SW 1271 (cell line): Measurements from ENCODE around the gene LPIN2.
A peak's percentile ranks its signal among the peaks of the same experiment; 100 is the strongest.
"Not testable (repeated sequence)": the region's sequence is repeated elsewhere in the genome, so short reads cannot be mapped to it uniquely, and the experiment has no call there.

Source experiments
- DNase-seq, 2 experiments: peaks; one replicate each; lab custom pipeline; 2025; lab: John Stamatoyannopoulos, UW

LPIN2 gene

GRCh38 chr18:3007491-3007890, 5.5 kb downstream of the LPIN2 start:
- no peak for DNase-seq

- DNase-seq, result no peak
These were observed 7.5 kb downstream of the LPIN2 start for GRCh38 chr18:3005462-3005861.

DNA sequence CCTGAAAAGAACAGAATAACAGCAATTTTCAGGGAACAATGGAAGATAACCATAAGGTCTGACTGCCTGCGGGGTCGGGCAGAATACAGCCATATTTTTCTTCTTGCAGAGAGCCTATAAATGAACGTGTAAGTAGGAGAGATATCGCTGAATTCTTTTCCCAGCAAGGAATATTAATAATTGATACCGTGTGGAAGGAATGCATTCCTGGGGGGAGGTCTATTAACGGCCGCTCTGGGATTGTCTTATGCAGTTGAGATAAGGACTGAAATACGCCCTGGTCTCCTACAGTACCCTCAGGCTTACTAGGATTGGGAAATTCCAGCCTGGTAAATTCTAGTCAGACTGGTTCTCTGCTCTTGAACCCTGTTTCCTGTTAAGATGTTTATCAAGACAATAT, 9.2 kb downstream of the LPIN2 start:
- DNase-seq, result not testable (repeated sequence)

- DNase-seq, result no peak
These were observed 10.2 kb downstream of the LPIN2 start for GRCh38 chr18:3002732-3003131.

GRCh38 chr18:2998644-2999043, 14.3 kb downstream of the LPIN2 start:
- DNase-seq, result no peak

DNA sequence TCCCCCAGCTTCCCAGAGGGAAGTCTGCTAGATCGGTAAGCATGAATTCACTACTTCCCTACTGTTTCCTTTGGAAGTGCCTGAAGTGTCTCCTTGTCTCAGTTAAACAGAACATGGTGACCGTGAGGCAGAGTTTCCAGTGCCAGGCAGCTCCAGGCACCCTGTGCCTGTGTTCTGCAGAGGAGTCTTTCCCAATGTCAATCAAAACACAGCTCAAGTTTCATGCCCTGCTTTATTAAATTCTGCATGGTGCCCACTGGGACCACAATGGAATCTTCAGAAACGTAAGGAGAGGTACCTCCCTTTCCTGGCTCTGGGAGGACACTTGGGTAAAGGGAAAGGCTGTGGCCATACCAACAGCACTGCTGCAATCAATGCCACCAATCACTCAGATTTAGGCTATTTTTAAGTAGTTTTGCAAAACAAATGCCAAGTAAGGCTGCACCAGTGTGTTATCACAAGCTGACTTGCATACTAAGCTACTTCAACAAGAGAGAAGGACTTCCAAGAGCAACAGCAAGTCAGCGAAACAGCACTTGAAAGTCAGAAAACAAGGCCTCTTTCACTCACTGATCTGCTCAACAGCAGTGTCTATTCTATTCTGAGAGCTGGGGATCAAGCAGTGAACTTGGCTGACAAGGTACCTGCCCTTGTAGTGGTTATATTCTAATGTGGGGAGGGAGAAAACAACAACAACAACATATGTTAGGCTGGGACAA, 14.9 kb downstream of the LPIN2 start:
- no peak for DNase-seq

GRCh38 chr18:2997429-2997828, 15.5 kb downstream of the LPIN2 start:
- no peak for DNase-seq

DNA sequence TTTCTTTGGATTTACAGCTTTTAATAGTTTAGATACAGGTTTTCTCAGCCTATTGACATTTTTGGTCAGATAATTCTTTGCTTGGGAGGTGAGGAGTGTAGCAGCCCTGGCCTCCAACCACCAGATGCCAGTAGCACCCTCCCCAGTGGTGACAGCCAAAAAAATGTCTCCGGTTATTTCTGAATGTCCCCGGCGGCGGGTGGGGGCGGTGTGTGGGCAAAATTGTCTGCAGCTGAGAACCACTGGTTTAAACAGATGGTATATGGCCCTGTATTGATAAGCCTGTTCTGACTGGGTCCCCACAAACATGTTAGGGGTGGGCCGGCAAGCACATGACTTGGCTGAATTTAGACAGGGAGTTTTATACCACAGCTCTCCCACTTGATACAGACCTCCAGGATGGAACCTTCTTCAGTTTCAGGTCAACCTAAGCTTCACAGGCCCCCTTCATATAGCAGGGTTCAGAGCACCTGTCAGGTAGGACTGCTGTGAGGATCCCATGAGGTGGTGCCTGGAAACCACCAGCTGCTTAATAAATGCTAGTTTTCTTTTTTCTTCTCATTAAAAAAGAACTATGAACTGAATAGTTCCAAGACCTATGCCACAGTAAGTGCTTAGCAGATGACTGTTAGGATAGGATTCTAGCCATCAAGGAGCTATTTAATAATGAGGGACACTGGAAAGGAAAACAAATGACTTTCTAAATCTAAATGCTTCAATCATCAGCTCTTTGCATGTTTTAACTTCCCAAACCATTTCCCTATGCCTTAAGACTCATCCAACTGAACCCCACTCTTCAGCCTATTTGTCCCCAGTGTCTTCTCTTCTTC, 18.1 kb downstream of the LPIN2 start:
- DNase-seq, result no peak

- no peak for DNase-seq
These were observed 18.8 kb downstream of the LPIN2 start for GRCh38 chr18:2994020-2994589.

- no peak for DNase-seq
These were observed 19.7 kb downstream of the LPIN2 start for GRCh38 chr18:2992995-2993877.

DNA sequence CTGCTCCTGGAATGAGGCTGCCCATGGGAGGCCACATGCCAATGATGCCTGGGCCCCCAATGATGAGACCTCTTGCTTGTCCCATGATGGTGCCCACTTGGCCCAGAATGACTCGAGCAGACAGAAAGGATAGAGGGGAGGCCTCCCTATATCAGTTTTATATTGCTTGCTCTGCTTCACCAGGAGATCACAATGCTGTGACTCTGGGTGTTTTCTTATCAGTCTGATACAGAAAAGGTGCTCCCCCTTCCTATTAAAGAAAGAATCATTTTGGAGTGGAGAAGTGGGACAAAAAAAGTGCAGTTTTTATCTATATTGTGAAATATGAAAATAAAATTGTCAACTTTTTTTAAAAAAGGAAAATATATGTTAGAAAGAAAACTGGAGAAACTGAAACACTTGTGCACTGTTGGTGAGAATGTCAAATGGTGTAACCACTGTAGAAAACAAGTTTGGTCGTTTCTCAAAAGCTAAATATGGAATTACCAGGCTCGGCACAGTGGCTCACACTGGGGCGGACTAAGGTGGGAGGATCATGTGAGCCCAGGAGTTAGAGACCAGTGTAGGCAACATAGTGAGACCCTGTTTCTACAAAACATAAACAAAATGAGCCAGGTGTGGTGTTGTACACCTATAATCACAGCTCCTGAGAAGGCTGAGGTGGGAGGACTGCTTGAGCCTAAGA, 21.8 kb downstream of the LPIN2 start:
- no peak for DNase-seq

DNA sequence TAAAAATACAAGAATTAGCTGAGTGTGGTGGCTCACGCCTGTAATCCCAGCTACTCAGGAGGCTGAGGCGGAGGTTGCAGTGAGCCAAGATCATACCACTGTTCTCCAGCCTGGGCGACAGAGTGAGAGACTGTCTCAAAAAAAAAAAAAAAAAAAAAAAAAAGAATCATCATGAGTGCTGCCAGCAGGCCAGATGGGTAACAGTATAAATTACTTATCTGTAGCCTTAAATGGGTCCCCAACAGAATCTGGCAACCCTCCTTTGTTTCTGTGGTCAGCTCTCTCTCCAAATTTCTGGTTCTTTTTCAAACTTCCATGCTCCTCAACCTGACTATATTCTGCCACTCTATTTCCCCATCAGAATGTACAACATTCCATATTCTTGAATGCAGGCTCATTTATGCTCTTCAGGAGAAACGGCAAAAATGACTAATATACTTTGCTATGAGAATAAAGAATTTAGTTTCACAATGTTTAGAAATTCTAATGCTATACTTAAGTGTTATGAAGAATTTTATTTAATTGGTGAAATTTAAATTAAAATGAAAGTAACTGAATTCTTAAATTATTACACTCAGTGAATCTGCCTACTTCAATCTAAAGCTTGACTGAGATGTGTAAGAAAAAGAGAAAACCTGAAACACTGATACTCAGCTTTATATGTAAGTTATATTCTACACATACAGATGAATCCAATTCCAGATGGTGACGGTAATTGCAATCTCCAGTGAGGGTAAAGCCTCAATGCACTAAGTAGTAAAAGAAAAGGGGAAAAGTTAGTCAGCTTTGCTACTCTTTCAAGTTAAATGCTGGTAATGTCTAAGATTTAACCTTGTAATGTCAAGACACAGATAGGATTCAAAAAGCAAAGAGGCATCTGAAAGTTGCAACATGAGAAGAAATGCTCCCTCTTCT, 24.8 kb downstream of the LPIN2 start:
- no peak for DNase-seq

DNA sequence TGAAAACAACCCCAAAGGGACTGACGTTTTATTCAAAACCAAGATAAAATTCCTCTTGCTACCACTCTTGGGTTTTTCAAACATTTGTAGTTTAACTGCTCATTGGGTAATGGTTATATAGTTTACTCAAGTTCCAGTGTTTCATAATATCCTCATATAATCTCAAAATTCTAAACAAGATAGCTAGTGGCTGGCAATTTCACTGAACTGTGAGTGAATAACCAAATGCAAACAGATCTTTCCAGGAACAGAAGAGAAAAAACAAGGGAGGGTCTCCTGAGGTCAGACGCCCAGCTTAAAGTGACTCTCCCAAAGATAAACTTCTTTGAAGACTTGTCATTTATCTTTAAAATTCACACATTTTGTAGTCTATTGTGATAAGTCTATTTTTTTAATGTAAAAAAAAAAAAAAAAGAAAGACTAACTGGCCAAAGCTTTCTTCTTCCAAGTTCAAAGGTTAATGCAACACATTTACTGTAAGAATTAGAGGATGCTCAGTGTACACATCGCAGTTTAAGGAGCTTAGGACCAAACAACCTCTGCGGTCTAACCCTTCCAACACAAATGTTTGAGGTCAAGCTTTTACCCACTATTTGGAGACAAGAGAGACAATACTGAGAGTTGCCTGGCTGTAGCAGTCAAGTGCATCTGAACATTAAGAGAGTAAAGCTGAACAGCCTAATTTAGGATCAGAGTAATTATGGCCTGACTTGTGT, 26.6 kb downstream of the LPIN2 start:
- no peak for DNase-seq

DNA sequence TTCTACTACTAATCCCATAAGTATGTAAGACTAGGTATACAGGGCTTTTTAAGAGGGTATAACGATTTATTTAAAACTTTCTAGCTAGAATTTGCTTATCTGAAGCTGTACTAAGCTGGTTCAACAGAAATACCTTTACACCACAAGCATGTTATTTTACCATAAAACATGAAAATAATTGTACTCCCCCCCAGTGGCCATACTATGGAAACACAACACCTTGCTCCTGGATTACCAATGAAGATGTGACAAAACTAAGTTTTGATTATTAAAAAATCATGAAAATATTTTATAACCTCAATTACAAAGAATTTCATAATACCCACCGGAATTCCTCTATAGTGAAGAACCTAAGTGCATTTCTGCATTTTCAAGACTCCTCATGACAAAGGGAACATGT, 27.3 kb downstream of the LPIN2 start:
- peak in 1 of 2 experiments; percentile 31 for DNase-seq

GRCh38 chr18:2984703-2985261, 28.2 kb downstream of the LPIN2 start:
- no peak for DNase-seq

GRCh38 chr18:2984091-2984490, 28.9 kb downstream of the LPIN2 start:
- no peak for DNase-seq

GRCh38 chr18:2983296-2983695, 29.6 kb downstream of the LPIN2 start:
- no peak for DNase-seq

DNA sequence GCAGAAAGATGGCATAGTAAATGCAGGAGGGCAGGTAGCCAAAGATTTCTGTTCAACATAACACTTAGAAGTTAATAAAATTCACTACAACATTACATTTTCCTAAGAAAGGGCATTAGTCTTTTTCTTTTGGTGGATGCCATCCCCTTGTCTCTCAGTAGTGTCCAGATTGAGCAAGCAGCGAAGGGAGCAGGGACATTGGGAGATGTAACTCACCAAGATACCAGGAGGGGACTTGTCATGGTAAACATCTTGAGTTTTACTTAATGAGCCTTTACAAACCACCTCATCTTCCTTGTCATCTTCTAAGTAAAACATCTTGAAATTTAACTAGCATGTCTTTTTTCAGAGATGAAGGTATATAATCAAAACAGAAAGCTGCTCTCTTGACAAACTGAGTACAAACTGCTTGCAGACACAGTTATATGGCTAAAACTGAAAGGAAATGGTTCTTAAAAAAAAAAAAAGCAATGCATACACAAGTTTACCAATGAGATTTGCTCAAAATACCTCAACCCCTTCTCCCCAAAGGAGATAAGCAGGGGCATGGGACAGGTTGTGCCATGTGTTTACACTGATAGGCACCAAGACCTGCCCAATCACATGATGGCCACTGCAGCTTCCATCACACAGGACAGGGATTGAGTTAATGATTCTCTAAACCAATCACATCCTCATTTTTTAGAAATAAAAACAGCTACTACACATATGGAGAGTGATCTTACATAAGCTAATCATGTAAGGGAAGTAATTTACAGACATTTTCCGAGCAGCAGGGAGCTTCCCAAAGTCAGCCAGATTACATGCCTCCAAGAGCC, 30.3 kb downstream of the LPIN2 start:
- DNase-seq, result no peak

DNA sequence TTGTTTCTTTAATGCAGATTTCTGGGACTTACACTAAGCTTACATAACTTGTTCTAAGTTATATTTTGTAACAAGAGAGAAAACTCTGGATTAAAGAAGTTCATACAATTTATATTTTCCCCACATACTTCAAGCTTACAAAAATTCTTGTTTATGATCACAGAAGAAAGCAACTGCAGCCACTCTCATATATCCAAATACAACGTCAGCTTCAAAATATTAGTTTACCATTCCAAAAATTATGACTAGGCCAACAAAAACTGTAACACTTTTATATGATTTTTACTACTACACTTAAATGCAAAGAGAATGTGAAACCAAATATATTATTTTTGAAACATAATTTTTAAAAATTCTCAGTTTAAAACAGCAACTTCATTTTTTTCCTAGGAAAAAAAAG, 30.9 kb downstream of the LPIN2 start:
- no peak for DNase-seq
